ENCODE results near the gene IFITM10.

The IFITM10 gene

GRCh38 chr11:1750840-1751530 lies 590 bp upstream of the IFITM10 start:
- DNase-seq, result no peak

GRCh38 chr11:1749395-1750351 lies 722 bp downstream of the IFITM10 start:
- DNase-seq, result no peak

GRCh38 chr11:1748636-1749394 lies 1.6 kb downstream of the IFITM10 start:
- no peak for DNase-seq

- DNase-seq, result no peak
Measured at GRCh38 chr11:1747753-1748635, 2.4 kb downstream of the IFITM10 start.

- no peak for DNase-seq
Measured at GRCh38 chr11:1746956-1747752, 3.2 kb downstream of the IFITM10 start.

GRCh38 chr11:1746511-1746931 lies 3.9 kb downstream of the IFITM10 start:
- DNase-seq, result no peak

GRCh38 chr11:1745701-1746320 lies 4.6 kb downstream of the IFITM10 start:
- DNase-seq, result no peak

GRCh38 chr11:1744891-1745700 lies 5.3 kb downstream of the IFITM10 start:
- no peak for DNase-seq

- no peak for DNase-seq
Measured at GRCh38 chr11:1744137-1744886, 6.1 kb downstream of the IFITM10 start.

GRCh38 chr11:1743585-1744136 lies 6.7 kb downstream of the IFITM10 start:
- DNase-seq, result no peak

- no peak for DNase-seq
Measured at GRCh38 chr11:1742869-1743584, 7.4 kb downstream of the IFITM10 start.

GRCh38 chr11:1742371-1742770 lies 8.0 kb downstream of the IFITM10 start:
- no peak for DNase-seq

- DNase-seq, result no peak
Measured at GRCh38 chr11:1741741-1742140, 8.7 kb downstream of the IFITM10 start.

GRCh38 chr11:1740786-1741530 lies 9.4 kb downstream of the IFITM10 start:
- no peak for DNase-seq

GRCh38 chr11:1739576-1739975 lies 10.8 kb downstream of the IFITM10 start:
- DNase-seq, result no peak

- DNase-seq, result no peak
Measured at GRCh38 chr11:1738380-1738779, 12.0 kb downstream of the IFITM10 start.

GRCh38 chr11:1737080-1737757 lies 13.2 kb downstream of the IFITM10 start:
- DNase-seq, result no peak

Measured in activated CD4-positive, CD25-positive, alpha-beta regulatory T cell (primary cell).